WTC11 (cell line): Measurements from ENCODE around the gene CALN1. TPM values are rescaled to one million over a fixed set of nuclear protein-coding genes. Genes with fewer than 3 reads are reported as not detected.

ENCODE experiments used
- ATAC-seq: fragments of 200-7000 bp; cut with Tn5 transposase; 2 replicates; pipeline ENCODE4 v1.10.0; 2021; ENCODE audit warnings: mild to moderate bottlenecking, moderate library complexity
- CTCF ChIA-PET: fragments of 300-600 bp; sonication (Branson Sonifier 250); formaldehyde crosslinking; loops from one replicate; lab custom pipeline; 2021; ENCODE audit warnings: antibody characterized with exemption; lab: Charles Lee
- POLR2A ChIA-PET: fragments of 350-600 bp; sonication (Branson Sonifier 250); formaldehyde crosslinking; loops from one replicate; lab custom pipeline; 2021; ENCODE audit warnings: antibody characterized with exemption; lab: Charles Lee
- DNase-seq: peaks from one replicate; pipeline ENCODE4 v3.0.0; 2021; ENCODE audit warnings: low spot score
- H3K27ac Mint-ChIP-seq: 2 replicates; pipeline ENCODE4 v1.8.0; 2021; ENCODE audit warnings: mixed read lengths
- H3K27me3 Mint-ChIP-seq: 2 replicates; pipeline ENCODE4 v1.8.0; 2021; ENCODE audit warnings: low read depth, mild to moderate bottlenecking, moderate library complexity, mixed read lengths
- H3K36me3 Mint-ChIP-seq: 2 replicates; pipeline ENCODE4 v1.8.0; 2021; ENCODE audit warnings: mixed read lengths
- H3K4me1 Mint-ChIP-seq: 2 replicates; pipeline ENCODE4 v1.8.0; 2022; ENCODE audit warnings: mixed read lengths
- H3K4me3 Mint-ChIP-seq: 2 replicates; pipeline ENCODE4 v1.8.0; 2021; ENCODE audit warnings: mild to moderate bottlenecking, moderate library complexity, mixed read lengths
- H3K9me3 Mint-ChIP-seq: 2 replicates; pipeline ENCODE4 v1.8.0; 2021; ENCODE audit warnings: mixed read lengths
- EMX1 ChIP-seq: fragments of 250-450 bp; sonication (Bioruptor Pico); IDR thresholded peaks from 2 replicates; pipeline ENCODE4 v1.8.0; 2021; ENCODE audit warnings: mild to moderate bottlenecking
- FOXK1 ChIP-seq: sonication (generic); formaldehyde crosslinking; IDR thresholded peaks from 2 replicates; pipeline ENCODE4 v1.8.0; 2022; ENCODE audit warnings: mild to moderate bottlenecking, moderate library complexity, missing genetic modification reagents
- GABPB1 ChIP-seq: sonication (generic); formaldehyde crosslinking; IDR thresholded peaks from 2 replicates; pipeline ENCODE4 v1.8.1; 2023; ENCODE audit warnings: mild to moderate bottlenecking, missing genetic modification reagents
- GRHL2 ChIP-seq: fragments of 250-450 bp; sonication (Bioruptor Pico); IDR thresholded peaks from 2 replicates; pipeline ENCODE4 v1.8.0; 2022; ENCODE audit warnings: mild to moderate bottlenecking, moderate library complexity; ENCODE audit not compliant: insufficient replicate concordance, severe bottlenecking
- HMGA2 ChIP-seq: fragments of 250-450 bp; sonication (Bioruptor Pico); IDR thresholded peaks from 2 replicates; pipeline ENCODE4 v1.4.0; 2021; ENCODE audit warnings: mild to moderate bottlenecking, moderate library complexity
- SMAD4 ChIP-seq: sonication (generic); formaldehyde crosslinking; IDR thresholded peaks from 2 replicates; pipeline ENCODE4 v1.8.0; 2022; ENCODE audit warnings: mild to moderate bottlenecking, missing genetic modification reagents
- TCF7 ChIP-seq: sonication (generic); formaldehyde crosslinking; IDR thresholded peaks from 2 replicates; pipeline ENCODE4 v1.8.0; 2022; ENCODE audit warnings: mild to moderate bottlenecking, low read depth, missing genetic modification reagents, moderate library complexity
- TEAD4 ChIP-seq: sonication (generic); formaldehyde crosslinking; IDR thresholded peaks from 2 replicates; pipeline ENCODE4 v1.8.0; 2022; ENCODE audit warnings: mild to moderate bottlenecking, missing genetic modification reagents
- ZNF281 ChIP-seq: sonication (generic); formaldehyde crosslinking; IDR thresholded peaks from 2 replicates; pipeline ENCODE4 v1.8.0; 2023; ENCODE audit warnings: mild to moderate bottlenecking, missing genetic modification reagents
- ZNF425 ChIP-seq: fragments of 250-450 bp; sonication (Bioruptor Pico); conservative IDR thresholded peaks from 2 replicates; pipeline ENCODE4 v1.9.0; 2021; ENCODE audit warnings: mild to moderate bottlenecking
- ZNF512 ChIP-seq: sonication (generic); formaldehyde crosslinking; IDR thresholded peaks from 2 replicates; pipeline ENCODE4 v1.8.1; 2022; ENCODE audit warnings: missing genetic modification reagents, borderline replicate concordance
- total RNA-seq: library from RNA; stranded (reverse); gene quantifications from 3 replicates; pipeline ENCODE4 v1.2.3, GENCODE V29; 2021
- TF ChIP-seq, protein P1 (sequence below): sonication (generic); formaldehyde crosslinking; conservative IDR thresholded peaks from 2 replicates; pipeline ENCODE4 v1.8.1; 2023; ENCODE audit warnings: mild to moderate bottlenecking, low read depth, missing genetic modification reagents, moderate library complexity
- TF ChIP-seq, protein P2 (sequence below): fragments of 250-450 bp; sonication (Bioruptor Pico); IDR thresholded peaks from 2 replicates; pipeline ENCODE4 v1.9.0; 2021; ENCODE audit warnings: mild to moderate bottlenecking, borderline replicate concordance
- TF ChIP-seq, protein P3 (sequence below): sonication (generic); formaldehyde crosslinking; IDR thresholded peaks from 2 replicates; pipeline ENCODE4 v1.8.1; 2023; ENCODE audit warnings: mild to moderate bottlenecking, missing genetic modification reagents

Gene CALN1
- total RNA-seq, 1 experiment from 2014 or later: 10.5 TPM

DNA sequence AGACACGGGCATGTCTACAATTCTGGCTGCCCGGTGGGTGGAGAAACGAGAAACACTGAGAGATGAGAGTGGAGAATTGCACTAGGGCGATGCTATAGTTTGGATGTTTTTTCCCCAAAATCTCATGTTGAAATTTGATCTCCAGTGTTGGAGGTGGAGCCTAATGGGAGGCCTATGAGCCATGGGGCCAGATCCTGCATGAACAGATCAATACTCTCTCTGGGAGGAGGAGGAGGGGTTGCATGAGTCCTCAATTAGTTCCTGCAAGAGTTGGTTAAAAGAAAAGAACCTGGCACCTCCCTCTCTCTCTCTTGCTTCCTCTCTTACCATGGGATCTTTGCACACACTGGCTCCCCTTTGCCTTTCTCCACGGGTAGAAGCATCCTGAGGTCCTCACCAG is 299.1 kb downstream of the CALN1 start (continued):
- TF ChIP-seq, protein P1, sequence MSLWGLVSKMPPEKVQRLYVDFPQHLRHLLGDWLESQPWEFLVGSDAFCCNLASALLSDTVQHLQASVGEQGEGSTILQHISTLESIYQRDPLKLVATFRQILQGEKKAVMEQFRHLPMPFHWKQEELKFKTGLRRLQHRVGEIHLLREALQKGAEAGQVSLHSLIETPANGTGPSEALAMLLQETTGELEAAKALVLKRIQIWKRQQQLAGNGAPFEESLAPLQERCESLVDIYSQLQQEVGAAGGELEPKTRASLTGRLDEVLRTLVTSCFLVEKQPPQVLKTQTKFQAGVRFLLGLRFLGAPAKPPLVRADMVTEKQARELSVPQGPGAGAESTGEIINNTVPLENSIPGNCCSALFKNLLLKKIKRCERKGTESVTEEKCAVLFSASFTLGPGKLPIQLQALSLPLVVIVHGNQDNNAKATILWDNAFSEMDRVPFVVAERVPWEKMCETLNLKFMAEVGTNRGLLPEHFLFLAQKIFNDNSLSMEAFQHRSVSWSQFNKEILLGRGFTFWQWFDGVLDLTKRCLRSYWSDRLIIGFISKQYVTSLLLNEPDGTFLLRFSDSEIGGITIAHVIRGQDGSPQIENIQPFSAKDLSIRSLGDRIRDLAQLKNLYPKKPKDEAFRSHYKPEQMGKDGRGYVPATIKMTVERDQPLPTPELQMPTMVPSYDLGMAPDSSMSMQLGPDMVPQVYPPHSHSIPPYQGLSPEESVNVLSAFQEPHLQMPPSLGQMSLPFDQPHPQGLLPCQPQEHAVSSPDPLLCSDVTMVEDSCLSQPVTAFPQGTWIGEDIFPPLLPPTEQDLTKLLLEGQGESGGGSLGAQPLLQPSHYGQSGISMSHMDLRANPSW (CRISPR knock-in tag): no peak
- no peak for TF ChIP-seq GRHL2 (CRISPR knock-in tag)

DNA sequence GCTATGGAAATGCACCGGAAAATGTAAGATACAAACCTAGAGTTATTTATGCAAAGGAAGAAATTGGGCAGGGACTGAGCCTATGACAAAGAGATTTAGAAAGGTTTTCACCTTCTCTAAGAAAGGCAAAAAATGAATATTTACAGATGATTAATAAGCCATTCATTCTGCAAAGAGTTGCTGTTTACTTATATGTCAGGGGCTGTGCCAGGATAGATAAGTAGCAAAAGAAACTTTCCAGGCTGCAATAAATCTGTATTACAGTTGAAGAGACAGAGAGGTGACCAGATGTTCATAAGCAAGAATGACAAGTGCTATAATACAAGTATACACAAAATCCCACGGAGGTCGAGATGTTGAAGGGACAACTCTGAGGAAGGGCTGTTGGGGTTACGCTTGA is 299.6 kb downstream of the CALN1 start:
- Mint-ChIP-seq H3K27me3 (no peaks in the 10 kb centered on the region; the same call in 1 of the 2 replicates), H3K36me3 (peaks cover 32% of the 10 kb centered on the region), H3K27ac (peak overlapping the region; percentile 51; the same call in 1 of the 2 replicates), H3K4me3 (no peak overlapping the region), H3K4me1 (peaks cover 15% of the 10 kb centered on the region), H3K9me3 (peaks cover 43% of the 10 kb centered on the region)
- CTCF ChIA-PET: no interaction called here
- no peak for ATAC-seq
- DNase-seq: no peak
- POLR2A ChIA-PET: no interaction called here
- TF ChIP-seq GRHL2 (CRISPR knock-in tag) (no peak), HMGA2 (CRISPR knock-in tag) (no peak), TEAD4 (CRISPR knock-in tag) (no peak)
- TF ChIP-seq, protein P2, sequence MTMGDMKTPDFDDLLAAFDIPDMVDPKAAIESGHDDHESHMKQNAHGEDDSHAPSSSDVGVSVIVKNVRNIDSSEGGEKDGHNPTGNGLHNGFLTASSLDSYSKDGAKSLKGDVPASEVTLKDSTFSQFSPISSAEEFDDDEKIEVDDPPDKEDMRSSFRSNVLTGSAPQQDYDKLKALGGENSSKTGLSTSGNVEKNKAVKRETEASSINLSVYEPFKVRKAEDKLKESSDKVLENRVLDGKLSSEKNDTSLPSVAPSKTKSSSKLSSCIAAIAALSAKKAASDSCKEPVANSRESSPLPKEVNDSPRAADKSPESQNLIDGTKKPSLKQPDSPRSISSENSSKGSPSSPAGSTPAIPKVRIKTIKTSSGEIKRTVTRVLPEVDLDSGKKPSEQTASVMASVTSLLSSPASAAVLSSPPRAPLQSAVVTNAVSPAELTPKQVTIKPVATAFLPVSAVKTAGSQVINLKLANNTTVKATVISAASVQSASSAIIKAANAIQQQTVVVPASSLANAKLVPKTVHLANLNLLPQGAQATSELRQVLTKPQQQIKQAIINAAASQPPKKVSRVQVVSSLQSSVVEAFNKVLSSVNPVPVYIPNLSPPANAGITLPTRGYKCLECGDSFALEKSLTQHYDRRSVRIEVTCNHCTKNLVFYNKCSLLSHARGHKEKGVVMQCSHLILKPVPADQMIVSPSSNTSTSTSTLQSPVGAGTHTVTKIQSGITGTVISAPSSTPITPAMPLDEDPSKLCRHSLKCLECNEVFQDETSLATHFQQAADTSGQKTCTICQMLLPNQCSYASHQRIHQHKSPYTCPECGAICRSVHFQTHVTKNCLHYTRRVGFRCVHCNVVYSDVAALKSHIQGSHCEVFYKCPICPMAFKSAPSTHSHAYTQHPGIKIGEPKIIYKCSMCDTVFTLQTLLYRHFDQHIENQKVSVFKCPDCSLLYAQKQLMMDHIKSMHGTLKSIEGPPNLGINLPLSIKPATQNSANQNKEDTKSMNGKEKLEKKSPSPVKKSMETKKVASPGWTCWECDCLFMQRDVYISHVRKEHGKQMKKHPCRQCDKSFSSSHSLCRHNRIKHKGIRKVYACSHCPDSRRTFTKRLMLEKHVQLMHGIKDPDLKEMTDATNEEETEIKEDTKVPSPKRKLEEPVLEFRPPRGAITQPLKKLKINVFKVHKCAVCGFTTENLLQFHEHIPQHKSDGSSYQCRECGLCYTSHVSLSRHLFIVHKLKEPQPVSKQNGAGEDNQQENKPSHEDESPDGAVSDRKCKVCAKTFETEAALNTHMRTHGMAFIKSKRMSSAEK (CRISPR knock-in tag): no peak

- CTCF ChIA-PET: interaction anchor here (0.9 kb wide), 1 partner anchor 50 kb away, joined by 3 read pairs; no protein-coding TSS in a partner anchor
- Mint-ChIP-seq H3K27ac (no peak overlapping the region), H3K4me3 (no peak overlapping the region), H3K36me3 (peaks cover 25% of the 10 kb centered on the region), H3K27me3 (no peaks in the 10 kb centered on the region; the same call in 1 of the 2 replicates), H3K4me1 (peaks cover 15% of the 10 kb centered on the region), H3K9me3 (peaks cover 34% of the 10 kb centered on the region)
- ATAC-seq (no peak), DNase-seq (no peak)
- TF ChIP-seq ZNF425 (CRISPR knock-in tag): no peak
- TF ChIP-seq SMAD4 (CRISPR knock-in tag): no peak
- TF ChIP-seq, protein P3, sequence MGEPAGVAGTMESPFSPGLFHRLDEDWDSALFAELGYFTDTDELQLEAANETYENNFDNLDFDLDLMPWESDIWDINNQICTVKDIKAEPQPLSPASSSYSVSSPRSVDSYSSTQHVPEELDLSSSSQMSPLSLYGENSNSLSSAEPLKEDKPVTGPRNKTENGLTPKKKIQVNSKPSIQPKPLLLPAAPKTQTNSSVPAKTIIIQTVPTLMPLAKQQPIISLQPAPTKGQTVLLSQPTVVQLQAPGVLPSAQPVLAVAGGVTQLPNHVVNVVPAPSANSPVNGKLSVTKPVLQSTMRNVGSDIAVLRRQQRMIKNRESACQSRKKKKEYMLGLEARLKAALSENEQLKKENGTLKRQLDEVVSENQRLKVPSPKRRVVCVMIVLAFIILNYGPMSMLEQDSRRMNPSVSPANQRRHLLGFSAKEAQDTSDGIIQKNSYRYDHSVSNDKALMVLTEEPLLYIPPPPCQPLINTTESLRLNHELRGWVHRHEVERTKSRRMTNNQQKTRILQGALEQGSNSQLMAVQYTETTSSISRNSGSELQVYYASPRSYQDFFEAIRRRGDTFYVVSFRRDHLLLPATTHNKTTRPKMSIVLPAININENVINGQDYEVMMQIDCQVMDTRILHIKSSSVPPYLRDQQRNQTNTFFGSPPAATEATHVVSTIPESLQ (CRISPR knock-in tag): no peak
- no peak for TF ChIP-seq TCF7
- no peak for TF ChIP-seq GABPB1 (CRISPR knock-in tag)
- TF ChIP-seq ZNF512: no peak
- no peak for TF ChIP-seq FOXK1
- no peak for TF ChIP-seq ZNF281 (CRISPR knock-in tag)
- no peak for TF ChIP-seq EMX1
- POLR2A ChIA-PET: no interaction called here
Observed at GRCh38 chr7:72111086-72111485, 301.1 kb downstream of the CALN1 start.
